Non-pigmented ciliary epithelial cell (primary cell): ENCODE data around the gene SLC2A4RG.

Experiments
- DNase-seq: peaks from one replicate; pipeline ENCODE4 v3.0.0-alpha.2; 2010; ENCODE audit warnings: low read depth

SLC2A4RG gene

GRCh38 chr20:63777614-63778013 is 38.0 kb downstream of the SLC2A4RG start:
- DNase-seq = no peak

- DNase-seq = no peak
These were observed 38.6 kb downstream of the SLC2A4RG start for GRCh38 chr20:63778034-63778752.

- DNase-seq = no peak
These were observed 39.3 kb downstream of the SLC2A4RG start for GRCh38 chr20:63778857-63779256.

- DNase-seq = no peak
These were observed 41.6 kb downstream of the SLC2A4RG start for GRCh38 chr20:63781181-63781580.

GRCh38 chr20:63782051-63782471 is 42.5 kb downstream of the SLC2A4RG start:
- DNase-seq = no peak

- no peak for DNase-seq
These were observed 43.0 kb downstream of the SLC2A4RG start for GRCh38 chr20:63782521-63782971.

- no peak for DNase-seq
These were observed 44.4 kb downstream of the SLC2A4RG start for GRCh38 chr20:63783970-63784369.

GRCh38 chr20:63785691-63786131 is 46.1 kb downstream of the SLC2A4RG start:
- no peak for DNase-seq

- no peak for DNase-seq
These were observed 47.7 kb downstream of the SLC2A4RG start for GRCh38 chr20:63787302-63787701.

- DNase-seq = no peak
These were observed 48.2 kb downstream of the SLC2A4RG start for GRCh38 chr20:63787749-63788148.

GRCh38 chr20:63789836-63790571 is 50.4 kb downstream of the SLC2A4RG start:
- no peak for DNase-seq

- no peak for DNase-seq
These were observed 51.1 kb downstream of the SLC2A4RG start for GRCh38 chr20:63790572-63791168.

GRCh38 chr20:63791497-63792156 is 52.1 kb downstream of the SLC2A4RG start:
- DNase-seq = no peak

GRCh38 chr20:63792866-63793265 is 53.3 kb downstream of the SLC2A4RG start:
- no peak for DNase-seq
